ENCODE results near the gene USP30.

USP30 gene

GRCh38 chr12:109105176-109105575 lies 52.8 kb downstream of the USP30 start:
- DNase-seq (ENCODE audit: low read depth) = no peak
- H3K4me3 ChIP-seq (ENCODE audit: low read depth, low read length) = no peak overlapping the region
- no peak for TF ChIP-seq CTCF (conservative IDR thresholded peaks at IDR 0.05; ENCODE audit: low read depth, low read length)

- H3K4me3 ChIP-seq (ENCODE audit: low read depth, low read length) = no peak overlapping the region
- DNase-seq (ENCODE audit: low read depth) = peak; percentile 16
- no peak for TF ChIP-seq CTCF (conservative IDR thresholded peaks at IDR 0.05; ENCODE audit: low read depth, low read length)
Measured at GRCh38 chr12:109109746-109110350, 57.5 kb downstream of the USP30 start.

- H3K4me3 ChIP-seq (ENCODE audit: low read depth, low read length) = peak overlapping the region; percentile 69
- no peak for TF ChIP-seq CTCF (conservative IDR thresholded peaks at IDR 0.05; ENCODE audit: low read depth, low read length)
- DNase-seq (ENCODE audit: low read depth) = peak; percentile 89
Measured at GRCh38 chr12:109110988-109111495, 58.7 kb downstream of the USP30 start.

- no peak for DNase-seq (ENCODE audit: low read depth)
- H3K4me3 ChIP-seq (ENCODE audit: low read depth, low read length) = no peak overlapping the region
- no peak for TF ChIP-seq CTCF (conservative IDR thresholded peaks at IDR 0.05; ENCODE audit: low read depth, low read length)
Measured at GRCh38 chr12:109112720-109113465, 60.5 kb downstream of the USP30 start.

- DNase-seq (ENCODE audit: low read depth) = peak; percentile 61
- no peak for TF ChIP-seq CTCF (conservative IDR thresholded peaks at IDR 0.05; ENCODE audit: low read depth, low read length)
- no peak overlapping the region for H3K4me3 ChIP-seq (ENCODE audit: low read depth, low read length)
Measured at GRCh38 chr12:109113661-109114321, 61.4 kb downstream of the USP30 start.

- TF ChIP-seq CTCF (conservative IDR thresholded peaks at IDR 0.05; ENCODE audit: low read depth, low read length) = no peak
- H3K4me3 ChIP-seq (ENCODE audit: low read depth, low read length) = no peak overlapping the region
- no peak for DNase-seq (ENCODE audit: low read depth)
Measured at GRCh38 chr12:109114644-109115043, 62.3 kb downstream of the USP30 start.
